ENCODE results near the gene SHH. TPM values are rescaled to one million over a fixed set of nuclear protein-coding genes. Genes with fewer than 3 reads are reported as not detected.
A peak's percentile ranks its signal among the peaks of the same experiment; 100 is the strongest.

Gene SHH
- total RNA-seq, 1 experiment from 2014 or later, result 0.26 TPM

GRCh38 chr7:155810770-155811559 lies 1.3 kb downstream of the SHH start:
- Mint-ChIP-seq H3K36me3 (no peaks in the 10 kb centered on the region), H3K9me3 (no peaks in the 10 kb centered on the region), H3K27me3 (ENCODE audit: low read depth) (peaks cover 95% of the 10 kb centered on the region), H3K4me3 (peak overlapping the region; percentile 67), H3K4me1 (peaks cover 64% of the 10 kb centered on the region), H3K27ac (no peak overlapping the region)
- DNase-seq (ENCODE audit: low spot score) (no peak), ATAC-seq (no peak)
- POLR2A ChIA-PET, result interaction anchor here (0.7 kb wide), 1 partner anchor 340 kb away, joined by 3 read pairs; no protein-coding TSS in a partner anchor
- CTCF ChIA-PET, result interaction anchor here (0.6 to 1.3 kb wide), 3 partner anchors 16 to 346 kb away, joined by 3 to 4 read pairs (median 3); partner anchors contain the start of gene RBM33
- TF ChIP-seq ZNF121 (CRISPR knock-in tag; IDR thresholded peaks at IDR 0.05) (no peak), FOXP1 (CRISPR knock-in tag; IDR thresholded peaks at IDR 0.05; ENCODE audit: borderline replicate concordance) (no peak), IRF2 (CRISPR knock-in tag; IDR thresholded peaks at IDR 0.05; ENCODE audit: borderline replicate concordance, low read depth) (no peak), ELF4 (CRISPR knock-in tag; IDR thresholded peaks at IDR 0.05; ENCODE audit: low read depth) (no peak), SP1 (CRISPR knock-in tag; conservative IDR thresholded peaks at IDR 0.05) (no peak), ZNF671 (CRISPR knock-in tag; IDR thresholded peaks at IDR 0.05) (no peak), NFATC4 (CRISPR knock-in tag; IDR thresholded peaks at IDR 0.05) (no peak), GRHL2 (CRISPR knock-in tag; IDR thresholded peaks at IDR 0.05; ENCODE audit: insufficient replicate concordance, severe bottlenecking) (no peak), ZBTB43 (CRISPR knock-in tag; IDR thresholded peaks at IDR 0.05) (no peak), CREB1 (CRISPR knock-in tag; IDR thresholded peaks at IDR 0.05) (no peak), ZNF317 (CRISPR knock-in tag; IDR thresholded peaks at IDR 0.05; ENCODE audit: borderline replicate concordance, low read depth) (no peak), HMGA2 (CRISPR knock-in tag; IDR thresholded peaks at IDR 0.05) (no peak), SMAD4 (CRISPR knock-in tag; IDR thresholded peaks at IDR 0.05) (no peak), KAT7 (CRISPR knock-in tag; IDR thresholded peaks at IDR 0.05; ENCODE audit: borderline replicate concordance) (no peak), E2F1 (CRISPR knock-in tag; IDR thresholded peaks at IDR 0.05) (no peak), SOX15 (CRISPR knock-in tag; IDR thresholded peaks at IDR 0.05) (no peak)
- TF ChIP-seq, protein P1, sequence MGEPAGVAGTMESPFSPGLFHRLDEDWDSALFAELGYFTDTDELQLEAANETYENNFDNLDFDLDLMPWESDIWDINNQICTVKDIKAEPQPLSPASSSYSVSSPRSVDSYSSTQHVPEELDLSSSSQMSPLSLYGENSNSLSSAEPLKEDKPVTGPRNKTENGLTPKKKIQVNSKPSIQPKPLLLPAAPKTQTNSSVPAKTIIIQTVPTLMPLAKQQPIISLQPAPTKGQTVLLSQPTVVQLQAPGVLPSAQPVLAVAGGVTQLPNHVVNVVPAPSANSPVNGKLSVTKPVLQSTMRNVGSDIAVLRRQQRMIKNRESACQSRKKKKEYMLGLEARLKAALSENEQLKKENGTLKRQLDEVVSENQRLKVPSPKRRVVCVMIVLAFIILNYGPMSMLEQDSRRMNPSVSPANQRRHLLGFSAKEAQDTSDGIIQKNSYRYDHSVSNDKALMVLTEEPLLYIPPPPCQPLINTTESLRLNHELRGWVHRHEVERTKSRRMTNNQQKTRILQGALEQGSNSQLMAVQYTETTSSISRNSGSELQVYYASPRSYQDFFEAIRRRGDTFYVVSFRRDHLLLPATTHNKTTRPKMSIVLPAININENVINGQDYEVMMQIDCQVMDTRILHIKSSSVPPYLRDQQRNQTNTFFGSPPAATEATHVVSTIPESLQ (CRISPR knock-in tag; IDR thresholded peaks at IDR 0.05), result no peak
- TF ChIP-seq, protein P2, sequence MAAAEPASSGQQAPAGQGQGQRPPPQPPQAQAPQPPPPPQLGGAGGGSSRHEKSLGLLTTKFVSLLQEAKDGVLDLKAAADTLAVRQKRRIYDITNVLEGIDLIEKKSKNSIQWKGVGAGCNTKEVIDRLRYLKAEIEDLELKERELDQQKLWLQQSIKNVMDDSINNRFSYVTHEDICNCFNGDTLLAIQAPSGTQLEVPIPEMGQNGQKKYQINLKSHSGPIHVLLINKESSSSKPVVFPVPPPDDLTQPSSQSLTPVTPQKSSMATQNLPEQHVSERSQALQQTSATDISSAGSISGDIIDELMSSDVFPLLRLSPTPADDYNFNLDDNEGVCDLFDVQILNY (CRISPR knock-in tag; IDR thresholded peaks at IDR 0.05), result no peak

GRCh38 chr7:155809947-155810769 lies 2.1 kb downstream of the SHH start:
- H3K4me3 Mint-ChIP-seq, result peak overlapping the region; percentile 35
- CTCF ChIA-PET, result interaction anchor here (1.3 kb wide), 1 partner anchor 347 kb away, joined by 4 read pairs; no protein-coding TSS in a partner anchor
- H3K27me3 Mint-ChIP-seq (ENCODE audit: low read depth), result peaks cover 95% of the 10 kb centered on the region
- no peak overlapping the region for H3K27ac Mint-ChIP-seq
- no peaks in the 10 kb centered on the region for H3K36me3 Mint-ChIP-seq
- DNase-seq (ENCODE audit: low spot score) (no peak), ATAC-seq (no peak)
- H3K9me3 Mint-ChIP-seq, result no peaks in the 10 kb centered on the region
- H3K4me1 Mint-ChIP-seq, result peaks cover 60% of the 10 kb centered on the region
- POLR2A ChIA-PET, result interaction anchor here (0.7 kb wide), 1 partner anchor 339 kb away, joined by 3 read pairs; no protein-coding TSS in a partner anchor
- TF ChIP-seq NR1H2 (CRISPR knock-in tag; IDR thresholded peaks at IDR 0.05) (no peak), NR2C2 (CRISPR knock-in tag; IDR thresholded peaks at IDR 0.05) (no peak), ZNF416 (CRISPR knock-in tag; IDR thresholded peaks at IDR 0.05) (no peak), ATF2 (CRISPR knock-in tag; IDR thresholded peaks at IDR 0.05; ENCODE audit: borderline replicate concordance, low read depth) (no peak), ZNF396 (CRISPR knock-in tag; IDR thresholded peaks at IDR 0.05; ENCODE audit: borderline replicate concordance) (no peak), MYBL2 (CRISPR knock-in tag; IDR thresholded peaks at IDR 0.05) (no peak)
- TF ChIP-seq, protein P3, sequence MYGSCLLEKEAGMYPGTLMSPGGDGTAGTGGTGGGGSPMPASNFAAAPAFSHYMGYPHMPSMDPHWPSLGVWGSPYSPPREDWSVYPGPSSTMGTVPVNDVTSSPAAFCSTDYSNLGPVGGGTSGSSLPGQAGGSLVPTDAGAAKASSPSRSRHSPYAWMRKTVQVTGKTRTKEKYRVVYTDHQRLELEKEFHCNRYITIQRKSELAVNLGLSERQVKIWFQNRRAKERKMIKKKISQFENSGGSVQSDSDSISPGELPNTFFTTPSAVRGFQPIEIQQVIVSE (CRISPR knock-in tag; IDR thresholded peaks at IDR 0.05; ENCODE audit: borderline replicate concordance), result no peak

Measured in WTC11 (cell line).